ENCODE data around the gene ABLIM3. TPM values are rescaled to one million over a fixed set of nuclear protein-coding genes. Genes with fewer than 3 reads are reported as not detected.

Gene ABLIM3
- polyA plus RNA-seq, 1 of the 3 experiments (the other 2 are of a cell fraction), result 5.9 TPM

DNA sequence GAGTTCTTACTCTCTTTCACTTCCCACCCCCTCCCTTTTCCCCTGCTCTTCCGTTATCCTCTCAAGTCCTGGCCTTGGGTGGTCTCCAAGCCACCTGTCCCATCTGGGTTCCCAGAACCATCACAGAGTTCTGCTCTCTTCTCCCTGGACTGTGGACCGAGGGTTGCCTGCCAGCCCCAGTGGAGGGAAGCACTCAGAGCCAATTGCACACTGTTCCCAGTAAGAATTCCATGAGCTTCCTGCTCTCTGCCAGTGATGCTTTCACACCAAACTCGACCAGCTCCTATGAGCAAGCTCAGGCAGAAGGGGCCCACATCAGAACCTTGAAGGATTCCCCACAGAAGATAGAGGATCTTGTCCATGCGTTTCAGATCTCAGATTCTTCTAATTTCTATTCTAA lies 110.3 kb downstream of the ABLIM3 start:
- no peak overlapping the region for H3K27ac ChIP-seq (ENCODE audit: low read depth in 2 of 2, low read length in 1 of 2)
- no peaks in the 10 kb centered on the region for H3K36me3 ChIP-seq (replicated peaks in 1 of 2; ENCODE audit: control insufficient read depth in 1 of 2, insufficient read depth in 2 of 2, low read length in 1 of 2)
- no peak for DNase-seq
- TF ChIP-seq JUND (IDR thresholded peaks at IDR 0.05) (no peak), MEF2A (IDR thresholded peaks at IDR 0.05; ENCODE audit: borderline replicate concordance, low read depth) (no peak), NRF1 (IDR thresholded peaks at IDR 0.05; ENCODE audit: low read depth, low read length) (no peak), TAF1 (IDR thresholded peaks at IDR 0.05; ENCODE audit: borderline replicate concordance, low read depth, low read length) (no peak), RCOR1 (IDR thresholded peaks at IDR 0.05; ENCODE audit: low read length) (no peak), SMC3 (IDR thresholded peaks at IDR 0.05; ENCODE audit: low read depth, low read length) (no peak), RAD21 (IDR thresholded peaks at IDR 0.05; ENCODE audit: low read length) (no peak), NFIC (IDR thresholded peaks at IDR 0.05; ENCODE audit: borderline replicate concordance) (no peak), FOXJ3 (CRISPR knock-in tag; IDR thresholded peaks at IDR 0.05) (no peak), SIN3A (IDR thresholded peaks at IDR 0.05; ENCODE audit: borderline replicate concordance, low read depth, low read length) (no peak)
- TF ChIP-seq, protein P1, sequence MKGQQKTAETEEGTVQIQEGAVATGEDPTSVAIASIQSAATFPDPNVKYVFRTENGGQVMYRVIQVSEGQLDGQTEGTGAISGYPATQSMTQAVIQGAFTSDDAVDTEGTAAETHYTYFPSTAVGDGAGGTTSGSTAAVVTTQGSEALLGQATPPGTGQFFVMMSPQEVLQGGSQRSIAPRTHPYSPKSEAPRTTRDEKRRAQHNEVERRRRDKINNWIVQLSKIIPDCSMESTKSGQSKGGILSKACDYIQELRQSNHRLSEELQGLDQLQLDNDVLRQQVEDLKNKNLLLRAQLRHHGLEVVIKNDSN (IDR thresholded peaks at IDR 0.05; ENCODE audit: borderline replicate concordance, low read depth), result no peak
- TF ChIP-seq, protein P2, sequence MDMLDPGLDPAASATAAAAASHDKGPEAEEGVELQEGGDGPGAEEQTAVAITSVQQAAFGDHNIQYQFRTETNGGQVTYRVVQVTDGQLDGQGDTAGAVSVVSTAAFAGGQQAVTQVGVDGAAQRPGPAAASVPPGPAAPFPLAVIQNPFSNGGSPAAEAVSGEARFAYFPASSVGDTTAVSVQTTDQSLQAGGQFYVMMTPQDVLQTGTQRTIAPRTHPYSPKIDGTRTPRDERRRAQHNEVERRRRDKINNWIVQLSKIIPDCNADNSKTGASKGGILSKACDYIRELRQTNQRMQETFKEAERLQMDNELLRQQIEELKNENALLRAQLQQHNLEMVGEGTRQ (IDR thresholded peaks at IDR 0.05; ENCODE audit: borderline replicate concordance, low read depth, low read length), result no peak
- TF ChIP-seq, protein P3, sequence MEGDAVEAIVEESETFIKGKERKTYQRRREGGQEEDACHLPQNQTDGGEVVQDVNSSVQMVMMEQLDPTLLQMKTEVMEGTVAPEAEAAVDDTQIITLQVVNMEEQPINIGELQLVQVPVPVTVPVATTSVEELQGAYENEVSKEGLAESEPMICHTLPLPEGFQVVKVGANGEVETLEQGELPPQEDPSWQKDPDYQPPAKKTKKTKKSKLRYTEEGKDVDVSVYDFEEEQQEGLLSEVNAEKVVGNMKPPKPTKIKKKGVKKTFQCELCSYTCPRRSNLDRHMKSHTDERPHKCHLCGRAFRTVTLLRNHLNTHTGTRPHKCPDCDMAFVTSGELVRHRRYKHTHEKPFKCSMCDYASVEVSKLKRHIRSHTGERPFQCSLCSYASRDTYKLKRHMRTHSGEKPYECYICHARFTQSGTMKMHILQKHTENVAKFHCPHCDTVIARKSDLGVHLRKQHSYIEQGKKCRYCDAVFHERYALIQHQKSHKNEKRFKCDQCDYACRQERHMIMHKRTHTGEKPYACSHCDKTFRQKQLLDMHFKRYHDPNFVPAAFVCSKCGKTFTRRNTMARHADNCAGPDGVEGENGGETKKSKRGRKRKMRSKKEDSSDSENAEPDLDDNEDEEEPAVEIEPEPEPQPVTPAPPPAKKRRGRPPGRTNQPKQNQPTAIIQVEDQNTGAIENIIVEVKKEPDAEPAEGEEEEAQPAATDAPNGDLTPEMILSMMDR (IDR thresholded peaks at IDR 0.05), result no peak
- TF ChIP-seq, protein P4, sequence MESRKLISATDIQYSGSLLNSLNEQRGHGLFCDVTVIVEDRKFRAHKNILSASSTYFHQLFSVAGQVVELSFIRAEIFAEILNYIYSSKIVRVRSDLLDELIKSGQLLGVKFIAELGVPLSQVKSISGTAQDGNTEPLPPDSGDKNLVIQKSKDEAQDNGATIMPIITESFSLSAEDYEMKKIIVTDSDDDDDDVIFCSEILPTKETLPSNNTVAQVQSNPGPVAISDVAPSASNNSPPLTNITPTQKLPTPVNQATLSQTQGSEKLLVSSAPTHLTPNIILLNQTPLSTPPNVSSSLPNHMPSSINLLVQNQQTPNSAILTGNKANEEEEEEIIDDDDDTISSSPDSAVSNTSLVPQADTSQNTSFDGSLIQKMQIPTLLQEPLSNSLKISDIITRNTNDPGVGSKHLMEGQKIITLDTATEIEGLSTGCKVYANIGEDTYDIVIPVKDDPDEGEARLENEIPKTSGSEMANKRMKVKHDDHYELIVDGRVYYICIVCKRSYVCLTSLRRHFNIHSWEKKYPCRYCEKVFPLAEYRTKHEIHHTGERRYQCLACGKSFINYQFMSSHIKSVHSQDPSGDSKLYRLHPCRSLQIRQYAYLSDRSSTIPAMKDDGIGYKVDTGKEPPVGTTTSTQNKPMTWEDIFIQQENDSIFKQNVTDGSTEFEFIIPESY (IDR thresholded peaks at IDR 0.05; ENCODE audit: borderline replicate concordance, low read depth), result no peak
- ChIA-PET CTCF (interaction anchor here (1.5 kb wide), 1 partner anchor 14 kb away, joined by 5 read pairs; no protein-coding TSS in a partner anchor), POLR2A (no interaction called here)
- H2AFZ ChIP-seq (ENCODE audit: low read depth), result no peak overlapping the region
- WGBS (ENCODE audit: low lambda C conversion rate), result 28% methylated on average over 4 of the region's 4 CpGs
- no peak overlapping the region for H3K9ac ChIP-seq
- no peak overlapping the region for H3K4me3 ChIP-seq (ENCODE audit: low read depth in 2 of 2, low read length in 1 of 2)
- H3K9me2 ChIP-seq, result no peaks in the 10 kb centered on the region
- H3K27me3 ChIP-seq (ENCODE audit: insufficient read depth), result no peaks in the 10 kb centered on the region
- H3K79me2 ChIP-seq (ENCODE audit: insufficient read depth), result no peaks in the 10 kb centered on the region
- no peaks in the 10 kb centered on the region for H4K20me1 ChIP-seq (ENCODE audit: insufficient read depth)
- H3K4me1 ChIP-seq (ENCODE audit: control insufficient read depth in 1 of 2, insufficient read depth in 2 of 2, low read depth in 1 of 2, low read length in 1 of 2), result no peaks in the 10 kb centered on the region
- H3F3A ChIP-seq (replicated peaks; ENCODE audit: insufficient read depth), result no peaks in the 10 kb centered on the region
- no peak overlapping the region for H3K4me2 ChIP-seq
- H3K9me3 ChIP-seq, result no peaks in the 10 kb centered on the region
